Transverse colon (tissue), 3 donors: ENCODE data around the gene DIAPH3.

Experiments used
- EP300 ChIP-seq: sonication (generic); formaldehyde crosslinking; IDR thresholded peaks from one replicate; pipeline ENCODE4 v1.6.1; 2017; ENCODE audit warnings: antibody characterized with exemption, low read depth
- TF ChIP-seq, protein P1 (sequence below), 5 experiments: fragments of 200-600 bp in 3 of 5; fragments of 450-650 bp in 2 of 5; sonication (generic) in 3 of 5; IDR thresholded peaks; 1 replicate in 2 of 5; 2 replicates in 3 of 5; pipeline ENCODE4 v1.5.1; 2016 to 2017; ENCODE audit warnings: antibody characterized with exemption in 5 of 5, inconsistent platforms in 3 of 5, mild to moderate bottlenecking in 2 of 5, moderate library complexity in 1 of 5

DNA sequence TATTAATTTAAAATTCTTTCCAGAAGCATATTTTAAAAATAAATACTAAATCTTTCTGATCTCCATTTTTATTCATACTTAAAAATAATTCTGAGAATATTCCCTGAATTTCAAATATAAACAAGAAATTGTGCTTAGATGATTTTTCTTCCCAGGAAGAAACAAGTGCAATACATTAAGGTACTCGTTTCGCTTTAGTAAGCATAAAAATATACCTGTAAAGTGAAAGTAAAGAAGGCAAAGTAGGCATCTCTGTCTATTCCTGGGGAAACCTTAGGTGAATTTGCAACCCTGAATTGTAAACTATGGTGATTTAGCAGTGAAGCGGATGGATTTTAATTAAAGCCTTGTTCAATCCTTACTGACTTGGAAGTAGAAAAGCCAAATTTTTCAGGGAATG lies 354.2 kb downstream of the DIAPH3 start:
- no peak for TF ChIP-seq EP300
- TF ChIP-seq, protein P1, sequence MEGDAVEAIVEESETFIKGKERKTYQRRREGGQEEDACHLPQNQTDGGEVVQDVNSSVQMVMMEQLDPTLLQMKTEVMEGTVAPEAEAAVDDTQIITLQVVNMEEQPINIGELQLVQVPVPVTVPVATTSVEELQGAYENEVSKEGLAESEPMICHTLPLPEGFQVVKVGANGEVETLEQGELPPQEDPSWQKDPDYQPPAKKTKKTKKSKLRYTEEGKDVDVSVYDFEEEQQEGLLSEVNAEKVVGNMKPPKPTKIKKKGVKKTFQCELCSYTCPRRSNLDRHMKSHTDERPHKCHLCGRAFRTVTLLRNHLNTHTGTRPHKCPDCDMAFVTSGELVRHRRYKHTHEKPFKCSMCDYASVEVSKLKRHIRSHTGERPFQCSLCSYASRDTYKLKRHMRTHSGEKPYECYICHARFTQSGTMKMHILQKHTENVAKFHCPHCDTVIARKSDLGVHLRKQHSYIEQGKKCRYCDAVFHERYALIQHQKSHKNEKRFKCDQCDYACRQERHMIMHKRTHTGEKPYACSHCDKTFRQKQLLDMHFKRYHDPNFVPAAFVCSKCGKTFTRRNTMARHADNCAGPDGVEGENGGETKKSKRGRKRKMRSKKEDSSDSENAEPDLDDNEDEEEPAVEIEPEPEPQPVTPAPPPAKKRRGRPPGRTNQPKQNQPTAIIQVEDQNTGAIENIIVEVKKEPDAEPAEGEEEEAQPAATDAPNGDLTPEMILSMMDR (IDR thresholded peaks at IDR 0.05), result no peak
